ENCODE results near the gene NRG2. TPM values are rescaled to one million over a fixed set of nuclear protein-coding genes. Genes with fewer than 3 reads are reported as not detected.

NRG2 gene
- total and polyA plus RNA-seq, 4 donors = 2.4 to 11.5 (median 7.3) TPM

Small RNAs within 50 kb of the gene (small RNA-seq; reads per million reads assigned to genes)
- gene RF00019 (ENCODE audit: low replicate concordance) = not detected

Other genes starting within 250 kb of the NRG2 start
- gene PSD2, start 247.5 kb downstream of the NRG2 start, total RNA-seq = 10 to 100 TPM in 1 of 2 donors, 1 to 10 TPM in 1; 7.5 to 17.5 TPM
- gene PSD2, start 247.5 kb downstream of the NRG2 start, polyA plus RNA-seq (ENCODE audit: insufficient read length in 2 of 2) = 10 to 100 TPM; 38.9 to 40.8 TPM
- gene PURA, start 70.8 kb upstream of the NRG2 start, total RNA-seq = 10 to 100 TPM; 18.2 to 35.9 TPM
- 10 to 100 TPM in 1 of 2 donors, 1 to 10 TPM in 1; 9.6 to 14.7 TPM for gene PURA, start 70.8 kb upstream of the NRG2 start, polyA plus RNA-seq (ENCODE audit: insufficient read length in 2 of 2)
- gene IGIP, start 82.6 kb upstream of the NRG2 start, total RNA-seq = 10 to 100 TPM in 1 of 2 donors, 1 to 10 TPM in 1; 9.6 to 34.4 TPM
- 10 to 100 TPM; 11.1 to 14.0 TPM for gene IGIP, start 82.6 kb upstream of the NRG2 start, polyA plus RNA-seq (ENCODE audit: insufficient read length in 2 of 2)
- gene CYSTM1, start 131.9 kb upstream of the NRG2 start, total RNA-seq = 10 to 100 TPM; 12.7 to 42.0 TPM
- gene CYSTM1, start 131.9 kb upstream of the NRG2 start, polyA plus RNA-seq (ENCODE audit: insufficient read length in 2 of 2) = 10 to 100 TPM; 25.2 to 27.2 TPM

Measured in spinal cord (tissue), 4 donors.